A673 (cell line): Measurements from ENCODE around the gene MEF2B. TPM values are rescaled to one million over a fixed set of nuclear protein-coding genes. Genes with fewer than 3 reads are reported as not detected.
"Not testable (repeated sequence)": the region's sequence is repeated elsewhere in the genome, so short reads cannot be mapped to it uniquely, and the experiment has no call there.

Experiments used
- BruUV-seq: library from RNA; stranded (reverse); fragments of 400-500 nt; replicated peaks from 2 replicates; lab custom pipeline; 2021; lab: Mats Ljungman, UMichigan
- CTCF ChIA-PET: fragments of 300-600 bp; sonication (Branson Sonifier 250); formaldehyde crosslinking; loops from one replicate; lab custom pipeline; 2022; ENCODE audit warnings: antibody characterized with exemption; lab: Charles Lee
- POLR2A ChIA-PET: fragments of 300-600 bp; sonication (Branson Sonifier 250); formaldehyde crosslinking; loops from one replicate; lab custom pipeline; 2022; ENCODE audit warnings: antibody characterized with exemption; ENCODE audit not compliant: low non-redundant PET; lab: Charles Lee
- DNase-seq: peaks from one replicate; pipeline ENCODE4 v3.0.0-alpha.2; 2015; ENCODE audit warnings: low spot score
- H3K27ac ChIP-seq: fragments of 200-600 bp; sonication (generic); 2 replicates; pipeline ENCODE4 v1.5.1; 2016; ENCODE audit warnings: mixed run types, low read depth, mild to moderate bottlenecking, mixed read lengths, antibody characterized with exemption, low read length; ENCODE audit not compliant: poor library complexity, severe bottlenecking
- H3K27me3 ChIP-seq: fragments of 200-600 bp; sonication (generic); replicated peaks from 2 replicates; pipeline ENCODE4 v1.6.1; 2017; ENCODE audit warnings: mixed run types, low read depth, mild to moderate bottlenecking, mixed read lengths, antibody characterized with exemption, low read length; ENCODE audit not compliant: insufficient read depth, poor library complexity
- H3K36me3 ChIP-seq: fragments of 200-600 bp; sonication (generic); 2 replicates; pipeline ENCODE4 v1.6.1; 2016; ENCODE audit warnings: mixed run types, mild to moderate bottlenecking, mixed read lengths, antibody characterized with exemption, low read length; ENCODE audit not compliant: insufficient read depth, poor library complexity, severe bottlenecking
- H3K4me1 ChIP-seq: fragments of 200-600 bp; sonication (generic); 2 replicates; pipeline ENCODE4 v1.6.1; 2017; ENCODE audit warnings: mixed run types, mild to moderate bottlenecking, mixed read lengths, antibody characterized with exemption, low read length; ENCODE audit not compliant: insufficient read depth, poor library complexity, severe bottlenecking
- H3K4me3 ChIP-seq: fragments of 200-600 bp; sonication (generic); 2 replicates; pipeline ENCODE4 v1.5.1; 2016; ENCODE audit warnings: low read depth, mixed run types, mild to moderate bottlenecking, mixed read lengths, low read length; ENCODE audit not compliant: poor library complexity, severe bottlenecking
- H3K9me3 ChIP-seq: fragments of 200-600 bp; sonication (generic); 2 replicates; pipeline ENCODE4 v1.6.1; 2016; ENCODE audit warnings: mixed run types, low read depth, mild to moderate bottlenecking, mixed read lengths, antibody characterized with exemption, low read length; ENCODE audit not compliant: poor library complexity, severe bottlenecking
- CTCF ChIP-seq: fragments of 300-800, 200-600 bp; sonication (generic); conservative IDR thresholded peaks from 2 replicates; pipeline ENCODE4 v1.5.1; 2017; ENCODE audit warnings: low read depth, mild to moderate bottlenecking, antibody characterized with exemption, low read length, moderate library complexity, mixed read lengths
- EZH2 ChIP-seq: fragments of 200-600 bp; sonication (generic); IDR thresholded peaks from 2 replicates; pipeline ENCODE4 v1.6.1; 2017; ENCODE audit warnings: borderline replicate concordance, low read depth, mild to moderate bottlenecking, mixed read lengths, antibody characterized with exemption, low read length; ENCODE audit not compliant: poor library complexity, severe bottlenecking
- intact Hi-C: fragments of 100-400 bp; cut with micrococcal nuclease; formaldehyde crosslinking; loops from one replicate; pipeline ENCODE4 v1.10.0; 2022; ENCODE audit not compliant: unreplicated experiment
- total RNA-seq: library from RNA; stranded (reverse); gene quantifications from 2 replicates; pipeline ENCODE4 v1.2.3, GENCODE V29; 2021

Gene MEF2B
- total RNA-seq, 1 experiment from 2014 or later, result 2.9 TPM

GRCh38 chr19:19103167-19103566, 66.9 kb downstream of the MEF2B start:
- ChIA-PET POLR2A (interaction anchor here (0.6 kb wide), 1 partner anchor 909 kb away, joined by 3 read pairs; no protein-coding TSS in a partner anchor), CTCF (no interaction called here)
- H3K27ac ChIP-seq, result no peak overlapping the region
- intact Hi-C loops, result no loop called here
- no peaks in the 10 kb centered on the region for H3K36me3 ChIP-seq
- no TSS peak for BruUV-seq
- H3K9me3 ChIP-seq, result no peaks in the 10 kb centered on the region
- H3K27me3 ChIP-seq, result no peaks in the 10 kb centered on the region
- H3K4me1 ChIP-seq, result peaks cover 12% of the 10 kb centered on the region
- H3K4me3 ChIP-seq, result no peak overlapping the region
- no peak for DNase-seq
- TF ChIP-seq CTCF, result no peak
- TF ChIP-seq EZH2, result no peak

- H3K27ac ChIP-seq, H3K27me3 ChIP-seq, H3K9me3 ChIP-seq, DNase-seq, CTCF ChIA-PET, H3K4me3 ChIP-seq, intact Hi-C loops, H3K36me3 ChIP-seq, BruUV-seq: not testable (repeated sequence)
- POLR2A ChIA-PET, result interaction anchor here (0.6 kb wide), 1 partner anchor 64 kb away, joined by 4 read pairs; no protein-coding TSS in a partner anchor
- peaks cover 12% of the 10 kb centered on the region for H3K4me1 ChIP-seq
Measured at GRCh38 chr19:19102566-19102965, 67.5 kb downstream of the MEF2B start.

GRCh38 chr19:19101540-19101939, 68.5 kb downstream of the MEF2B start:
- CTCF ChIA-PET, result no interaction called here
- no peak overlapping the region for H3K4me3 ChIP-seq
- no peak for DNase-seq
- H3K4me1 ChIP-seq, result peaks cover 12% of the 10 kb centered on the region
- H3K9me3 ChIP-seq, result no peaks in the 10 kb centered on the region
- TF ChIP-seq CTCF (no peak), EZH2 (no peak)
- H3K36me3 ChIP-seq, result no peaks in the 10 kb centered on the region
- no peaks in the 10 kb centered on the region for H3K27me3 ChIP-seq
- no peak overlapping the region for H3K27ac ChIP-seq
- BruUV-seq, result no TSS peak
- POLR2A ChIA-PET, result no interaction called here
- intact Hi-C loops, result no loop called here
